Trophoblast cell (in vitro differentiated cells and primary cell): ENCODE data around the gene CHST5.
"Not testable (repeated sequence)": the region's sequence is repeated elsewhere in the genome, so short reads cannot be mapped to it uniquely, and the experiment has no call there.

Source experiments
- DNase-seq, 2 donors: peaks; one replicate each; pipeline ENCODE4 v3.0.0-alpha.2; 2016
- H2AFZ ChIP-seq: 2 replicates; pipeline ENCODE4 v1.6.1; 2013; ENCODE audit warnings: low read length, moderate library complexity, mild to moderate bottlenecking; ENCODE audit not compliant: insufficient read depth, poor library complexity
- H2AK5ac ChIP-seq: 2 replicates; pipeline ENCODE4 v1.6.1; 2013; ENCODE audit warnings: mild to moderate bottlenecking, low read length
- H2BK120ac ChIP-seq: 2 replicates; pipeline ENCODE4 v1.6.1; 2013; ENCODE audit warnings: low read length, mild to moderate bottlenecking, moderate library complexity; ENCODE audit not compliant: insufficient read depth, poor library complexity
- H2BK12ac ChIP-seq: 2 replicates; pipeline ENCODE4 v1.6.1; 2013; ENCODE audit warnings: mild to moderate bottlenecking, low read length, moderate library complexity
- H2BK5ac ChIP-seq: 2 replicates; pipeline ENCODE4 v1.6.1; 2013; ENCODE audit warnings: low read length, low read depth, moderate library complexity, mild to moderate bottlenecking; ENCODE audit not compliant: poor library complexity
- H3K14ac ChIP-seq: 2 replicates; pipeline ENCODE4 v1.6.1; 2013; ENCODE audit warnings: mild to moderate bottlenecking, low read length
- H3K18ac ChIP-seq: 2 replicates; pipeline ENCODE4 v1.6.1; 2013; ENCODE audit warnings: mild to moderate bottlenecking, low read length
- H3K23ac ChIP-seq: 2 replicates; pipeline ENCODE4 v1.6.1; 2013; ENCODE audit warnings: low read length
- H3K27ac ChIP-seq: 2 replicates; pipeline ENCODE4 v1.5.1; 2013; ENCODE audit warnings: low read depth, mild to moderate bottlenecking, inconsistent platforms, low read length, moderate library complexity
- H3K27me3 ChIP-seq: 2 replicates; pipeline ENCODE4 v1.6.1; 2013; ENCODE audit warnings: inconsistent platforms, mild to moderate bottlenecking, low read length, moderate library complexity; ENCODE audit not compliant: insufficient read depth
- H3K36me3 ChIP-seq, 2 experiments: 1 replicate in 1 of 2; 2 replicates in 1 of 2; pipeline ENCODE4 v1.6.1; 2013; ENCODE audit warnings: low read length in 2 of 2, mild to moderate bottlenecking in 2 of 2, moderate library complexity in 1 of 2; ENCODE audit not compliant: insufficient read depth in 2 of 2, control insufficient read depth in 1 of 2
- H3K4ac ChIP-seq: 2 replicates; pipeline ENCODE4 v1.6.1; 2013; ENCODE audit warnings: low read depth, mild to moderate bottlenecking, low read length, moderate library complexity
- H3K4me1 ChIP-seq, 2 experiments: 1 replicate in 1 of 2; 2 replicates in 1 of 2; pipeline ENCODE4 v1.6.1; 2013; ENCODE audit warnings: low read length in 2 of 2, mild to moderate bottlenecking in 2 of 2, moderate library complexity in 1 of 2; ENCODE audit not compliant: insufficient read depth in 2 of 2, control insufficient read depth in 1 of 2
- H3K4me2 ChIP-seq: 2 replicates; pipeline ENCODE4 v1.6.1; 2013; ENCODE audit warnings: inconsistent platforms, mild to moderate bottlenecking, low read length, moderate library complexity
- H3K4me3 ChIP-seq: 2 replicates; pipeline ENCODE4 v1.5.1; 2013; ENCODE audit warnings: mild to moderate bottlenecking, low read depth, low read length, inconsistent platforms
- H3K79me1 ChIP-seq: one replicate; pipeline ENCODE4 v1.6.1; 2013; ENCODE audit warnings: low read length
- H3K79me2 ChIP-seq: 2 replicates; pipeline ENCODE4 v1.6.1; 2013; ENCODE audit warnings: low read length, mild to moderate bottlenecking; ENCODE audit not compliant: control insufficient read depth, insufficient read depth, poor library complexity
- H3K9ac ChIP-seq: 2 replicates; pipeline ENCODE4 v1.6.1; 2013; ENCODE audit warnings: mild to moderate bottlenecking, low read length
- H3K9me3 ChIP-seq: 2 replicates; pipeline ENCODE4 v1.6.1; 2013; ENCODE audit warnings: low read depth, mild to moderate bottlenecking, control low read depth, inconsistent platforms, low read length; ENCODE audit not compliant: insufficient read depth
- H4K12ac ChIP-seq: 2 replicates; pipeline ENCODE4 v1.6.1; 2013; ENCODE audit warnings: low read depth, mild to moderate bottlenecking, low read length, moderate library complexity
- H4K8ac ChIP-seq: 2 replicates; pipeline ENCODE4 v1.6.1; 2013; ENCODE audit warnings: low read depth, mild to moderate bottlenecking, low read length, moderate library complexity
- H4K91ac ChIP-seq: one replicate; pipeline ENCODE4 v1.6.1; 2013; ENCODE audit warnings: low read depth, mild to moderate bottlenecking, low read length, moderate library complexity
- WGBS: extraction: QIAGEN DNeasy Blood & Tissue Kit; methylation state at CpG from one replicate; pipeline ENCODE4 v1.1.7; 2013; ENCODE audit warnings: missing lambda C conversion rate; ENCODE audit not compliant: insufficient read length, insufficient coverage; ENCODE audit errors: extremely low coverage; 5-methylcytosine and 5-hydroxymethylcytosine counted together

The CHST5 gene

DNA sequence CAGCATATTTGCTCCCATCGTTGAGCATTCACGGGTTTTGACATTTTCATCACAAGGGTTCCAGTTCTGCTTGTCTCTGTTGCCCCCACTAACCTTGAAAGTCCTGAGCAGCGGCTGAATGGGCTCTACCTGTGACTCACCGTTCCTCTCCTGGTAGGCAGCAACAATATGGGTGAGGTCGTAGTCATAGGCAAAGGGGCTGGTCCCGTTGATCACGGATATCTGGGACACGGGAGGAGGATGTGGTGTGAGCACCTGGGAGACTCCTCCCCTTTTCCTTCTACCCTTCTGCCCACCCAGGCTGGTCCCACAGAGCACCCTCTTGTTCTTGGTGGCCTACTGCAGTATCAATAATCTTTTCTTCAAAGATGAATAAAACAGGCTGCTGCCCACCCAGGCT lies 6.6 kb upstream of the CHST5 start:
- not testable (repeated sequence) for H3K9ac ChIP-seq, H2AFZ ChIP-seq, H3K4me2 ChIP-seq, H3K36me3 ChIP-seq, H4K12ac ChIP-seq, H3K14ac ChIP-seq, H3K4ac ChIP-seq, H3K79me1 ChIP-seq, H3K27ac ChIP-seq, H3K4me1 ChIP-seq, H3K9me3 ChIP-seq, H3K23ac ChIP-seq, H4K8ac ChIP-seq, H4K91ac ChIP-seq, H2BK12ac ChIP-seq, H3K4me3 ChIP-seq, H2BK120ac ChIP-seq, DNase-seq, H2AK5ac ChIP-seq, H3K18ac ChIP-seq, H3K79me2 ChIP-seq, H2BK5ac ChIP-seq, H3K27me3 ChIP-seq
- WGBS: no CpG with 5 or more reads among the region's 8 CpGs

GRCh38 chr16:75541236-75541635 lies 5.3 kb upstream of the CHST5 start:
- no peak overlapping the region for H2BK5ac ChIP-seq
- no peak overlapping the region for H3K27ac ChIP-seq
- no peak overlapping the region for H3K4me3 ChIP-seq
- no peak overlapping the region for H4K91ac ChIP-seq
- no peaks in the 10 kb centered on the region for H3K79me2 ChIP-seq
- no peak overlapping the region for H3K4ac ChIP-seq
- H2BK12ac ChIP-seq: no peak overlapping the region
- no peaks in the 10 kb centered on the region for H3K4me1 ChIP-seq
- H3K4me2 ChIP-seq: no peak overlapping the region
- no peaks in the 10 kb centered on the region for H3K36me3 ChIP-seq
- no peak overlapping the region for H4K8ac ChIP-seq
- no peaks in the 10 kb centered on the region for H3K79me1 ChIP-seq
- no peak overlapping the region for H3K23ac ChIP-seq
- WGBS: no CpG with 5 or more reads among the region's 5 CpGs
- no peak overlapping the region for H3K14ac ChIP-seq
- H3K9me3 ChIP-seq: no peaks in the 10 kb centered on the region
- no peak overlapping the region for H2AK5ac ChIP-seq
- H3K18ac ChIP-seq: no peak overlapping the region
- H2BK120ac ChIP-seq: no peak overlapping the region
- H2AFZ ChIP-seq: no peak overlapping the region
- no peaks in the 10 kb centered on the region for H3K27me3 ChIP-seq
- H3K9ac ChIP-seq: no peak overlapping the region
- H4K12ac ChIP-seq: no peak overlapping the region
- DNase-seq: no peak

DNA sequence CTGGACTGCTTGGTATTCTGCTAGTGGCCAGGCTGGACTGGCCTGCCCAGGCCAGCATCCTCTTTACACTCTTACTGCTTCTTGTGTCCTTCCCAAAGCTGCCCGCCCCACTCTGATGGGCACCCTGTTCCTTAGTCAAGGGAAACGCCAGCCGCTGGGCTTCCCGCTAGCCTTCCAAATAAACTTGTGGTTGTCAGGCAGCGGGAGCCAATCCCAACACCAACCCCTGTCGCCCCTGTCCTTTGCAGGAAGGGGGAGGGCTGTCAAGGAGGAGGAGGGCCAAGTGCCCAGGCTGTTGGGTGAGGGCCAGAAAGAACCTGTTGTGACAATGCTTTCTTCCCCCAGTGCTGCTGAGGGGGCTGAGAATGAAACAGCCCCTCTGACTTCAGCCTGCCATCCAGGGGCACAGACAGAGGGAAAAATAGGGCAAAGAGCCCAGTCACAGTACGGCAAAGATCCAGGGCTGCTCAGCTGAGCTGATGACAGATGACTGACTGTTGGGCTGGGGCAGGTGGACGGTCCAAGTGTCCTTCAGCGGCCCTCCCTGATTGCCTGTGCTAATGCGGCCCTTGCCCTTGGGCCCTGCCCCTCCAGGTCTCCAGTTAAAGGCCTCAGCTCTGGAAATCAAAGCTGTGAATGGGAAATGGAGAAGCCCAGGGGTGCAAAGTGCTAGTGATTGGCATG lies 3.1 kb upstream of the CHST5 start:
- H2BK120ac ChIP-seq, H3K4me3 ChIP-seq, H3K4ac ChIP-seq, H3K4me1 ChIP-seq, H2AFZ ChIP-seq, H2BK5ac ChIP-seq, DNase-seq, H3K79me2 ChIP-seq, H3K23ac ChIP-seq, H4K12ac ChIP-seq, H2AK5ac ChIP-seq, H4K8ac ChIP-seq, H3K9ac ChIP-seq, H3K9me3 ChIP-seq, H4K91ac ChIP-seq, H3K27me3 ChIP-seq, H3K79me1 ChIP-seq, H3K14ac ChIP-seq, H3K36me3 ChIP-seq, H2BK12ac ChIP-seq, H3K27ac ChIP-seq, H3K4me2 ChIP-seq, H3K18ac ChIP-seq: not testable (repeated sequence)
- no CpG with 5 or more reads among the region's 10 CpGs for whole genome bisulfite sequencing

GRCh38 chr16:75537776-75538175 lies 1.9 kb upstream of the CHST5 start:
- H3K23ac ChIP-seq: no peak overlapping the region

More at GRCh38 chr16:75537776-75538175, 1.9 kb upstream of the CHST5 start:
- H2AK5ac ChIP-seq: no peak overlapping the region
- no peak overlapping the region for H2BK5ac ChIP-seq
- H3K4me2 ChIP-seq: no peak overlapping the region
- no peak overlapping the region for H4K12ac ChIP-seq
- DNase-seq: no peak
- H4K91ac ChIP-seq: no peak overlapping the region
- no peaks in the 10 kb centered on the region for H3K36me3 ChIP-seq
- H3K9me3 ChIP-seq: no peaks in the 10 kb centered on the region
- no CpG with 5 or more reads among the region's 4 CpGs for WGBS
- H2BK120ac ChIP-seq: no peak overlapping the region
- H3K79me1 ChIP-seq: no peaks in the 10 kb centered on the region
- H4K8ac ChIP-seq: no peak overlapping the region
- H3K27ac ChIP-seq: no peak overlapping the region
- no peaks in the 10 kb centered on the region for H3K4me1 ChIP-seq
- no peak overlapping the region for H3K4me3 ChIP-seq
- no peak overlapping the region for H3K14ac ChIP-seq
- no peak overlapping the region for H3K18ac ChIP-seq
- H2BK12ac ChIP-seq: no peak overlapping the region
- no peak overlapping the region for H3K9ac ChIP-seq
- no peak overlapping the region for H3K4ac ChIP-seq
- no peak overlapping the region for H2AFZ ChIP-seq
- no peaks in the 10 kb centered on the region for H3K27me3 ChIP-seq
- no peaks in the 10 kb centered on the region for H3K79me2 ChIP-seq
